HuH-7 (cell line): ENCODE data around the gene NME2.
"Not testable (repeated sequence)": the region's sequence is repeated elsewhere in the genome, so short reads cannot be mapped to it uniquely, and the experiment has no call there.

Experiments used
- DNase-seq: peaks from one replicate; pipeline ENCODE4 v3.0.0; 2011; ENCODE audit warnings: low spot score

NME2 gene

GRCh38 chr17:51153210-51154072 lies 12.8 kb upstream of the NME2 start, which contains the start of gene NME1:
Gene NME1 (plus strand): TSS chr17:51153559. CDS start chr17:51155655, 2,096 bp downstream.
- DNase-seq: peak; percentile 97

- DNase-seq: no peak
Measured at GRCh38 chr17:51154176-51154575, 12.0 kb upstream of the NME2 start.

GRCh38 chr17:51155416-51155815 lies 10.8 kb upstream of the NME2 start:
- DNase-seq: no peak

GRCh38 chr17:51159604-51160003 lies 6.6 kb upstream of the NME2 start:
- DNase-seq: no peak

GRCh38 chr17:51161541-51161940 lies 4.7 kb upstream of the NME2 start:
- DNase-seq: no peak

GRCh38 chr17:51164911-51165679 lies 1.1 kb upstream of the NME2 start:
- no peak for DNase-seq

GRCh38 chr17:51165680-51166197 lies 472 bp upstream of the NME2 start:
- no peak for DNase-seq

GRCh38 chr17:51166987-51167931 lies 1.0 kb downstream of the NME2 start:
- peak; percentile 99 for DNase-seq

GRCh38 chr17:51169340-51169739 lies 3.1 kb downstream of the NME2 start:
- DNase-seq: no peak

GRCh38 chr17:51170736-51171135 lies 4.5 kb downstream of the NME2 start:
- DNase-seq: no peak

- DNase-seq: not testable (repeated sequence)
Measured at GRCh38 chr17:51172030-51172429, 5.8 kb downstream of the NME2 start.

GRCh38 chr17:51180486-51180885 lies 14.3 kb downstream of the NME2 start:
- no peak for DNase-seq

GRCh38 chr17:51184124-51184523 lies 17.9 kb downstream of the NME2 start:
- no peak for DNase-seq

GRCh38 chr17:51185763-51186332 lies 19.6 kb downstream of the NME2 start:
- DNase-seq: no peak

- no peak for DNase-seq
Measured at GRCh38 chr17:51188271-51188833, 22.1 kb downstream of the NME2 start.

GRCh38 chr17:51189162-51189561 lies 23.0 kb downstream of the NME2 start:
- no peak for DNase-seq

GRCh38 chr17:51189628-51190027 lies 23.4 kb downstream of the NME2 start:
- no peak for DNase-seq

- DNase-seq: no peak
Measured at GRCh38 chr17:51191895-51192294, 25.7 kb downstream of the NME2 start.

- DNase-seq: no peak
Measured at GRCh38 chr17:51197754-51198153, 31.5 kb downstream of the NME2 start.

GRCh38 chr17:51200295-51200694 lies 34.1 kb downstream of the NME2 start:
- no peak for DNase-seq

- DNase-seq: no peak
Measured at GRCh38 chr17:51200846-51201245, 34.6 kb downstream of the NME2 start.
